RPMI8226 (cell line): ENCODE results near the gene KCNK3.
"Not testable (repeated sequence)": the region's sequence is repeated elsewhere in the genome, so short reads cannot be mapped to it uniquely, and the experiment has no call there.

Experiments used
- DNase-seq: peaks from one replicate; pipeline ENCODE4 v3.0.0-alpha.2; 2015

Gene KCNK3

DNA sequence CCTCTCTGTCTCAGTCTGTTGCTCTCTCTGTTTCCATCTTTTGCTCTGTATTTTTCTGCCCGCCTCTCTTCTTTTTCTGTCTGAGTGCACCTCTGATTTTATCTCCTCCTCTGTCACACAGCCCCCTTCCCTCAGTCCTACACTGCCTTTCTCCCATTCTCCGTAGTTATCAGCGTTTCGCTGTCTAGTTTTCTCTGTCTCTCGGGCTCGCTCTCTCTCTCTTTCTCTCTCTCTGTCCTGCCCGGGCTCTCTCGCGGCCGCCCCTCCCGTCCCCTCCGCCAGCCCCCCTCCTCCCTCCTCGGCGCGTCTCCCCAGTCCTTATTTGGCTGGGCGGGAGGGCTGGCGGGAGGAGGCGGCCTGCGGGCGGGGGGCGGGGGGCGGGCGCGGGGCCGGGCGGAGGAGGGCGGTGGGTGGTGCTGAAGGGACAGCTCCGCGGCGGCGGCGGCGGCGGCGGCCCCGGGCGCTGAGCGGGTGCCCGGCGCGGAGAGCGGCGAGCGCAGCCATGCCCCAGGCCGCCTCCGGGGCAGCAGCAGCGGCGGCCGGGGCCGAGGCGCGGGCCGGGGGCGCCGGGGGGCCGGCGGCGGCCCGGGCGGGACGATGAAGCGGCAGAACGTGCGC is at the start of gene KCNK3:
TSS of gene KCNK3 (plus strand) at position 444 of the 618 bp plus-strand sequence. CDS start at position 598, 154 bp downstream.
- DNase-seq: peak; percentile 33

DNA sequence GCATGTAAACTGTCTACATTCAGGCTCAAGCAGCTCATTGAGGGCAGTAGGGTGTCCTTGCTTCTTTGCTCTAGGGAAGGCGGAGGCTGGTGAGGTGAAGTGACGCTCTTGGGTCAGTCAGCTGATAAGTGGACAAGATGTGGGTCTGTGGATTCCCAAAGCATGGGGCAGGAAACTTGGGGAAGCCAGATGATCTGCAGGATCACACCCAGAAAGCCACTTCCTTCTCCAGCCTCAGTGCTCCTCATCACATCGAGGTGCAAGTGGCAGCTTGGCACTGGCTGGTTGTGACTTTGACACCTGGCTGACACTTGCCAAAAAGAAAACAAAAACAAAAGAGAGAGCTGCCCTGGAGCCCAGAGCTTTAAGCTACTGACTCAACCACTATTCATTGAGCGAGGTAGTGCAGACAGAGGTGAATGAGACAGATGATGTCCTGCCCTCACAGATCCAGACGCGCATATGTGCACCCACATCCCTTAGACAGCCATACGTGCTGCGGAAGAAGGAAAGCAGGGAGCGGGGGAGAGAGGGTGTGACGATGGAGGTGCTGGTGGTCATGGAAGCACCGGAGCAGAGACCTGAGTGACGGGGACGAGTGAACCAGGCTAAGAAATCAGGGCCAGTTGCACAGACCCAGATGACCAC is 48.2 kb upstream of the KCNK3 start:
- no peak for DNase-seq

DNA sequence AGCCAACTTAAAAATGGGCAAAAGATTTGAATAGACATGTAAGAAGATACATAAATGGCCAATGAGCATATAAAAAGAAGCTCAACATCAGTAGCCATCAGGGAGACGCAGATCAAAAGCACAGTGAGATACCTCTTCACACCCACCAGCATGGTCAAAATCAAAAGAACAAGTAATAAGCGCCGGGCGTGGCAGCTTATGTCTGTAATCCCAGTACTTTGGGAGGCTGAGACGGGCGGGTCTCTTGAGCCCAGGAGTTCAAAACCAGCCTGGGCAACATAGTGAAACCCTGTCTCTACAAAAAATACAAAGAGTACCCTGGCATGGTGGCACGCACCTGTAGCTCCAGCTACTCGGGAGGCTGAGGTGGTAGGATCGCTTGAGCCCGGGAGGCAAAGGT is 46.8 kb upstream of the KCNK3 start:
- no peak for DNase-seq

DNA sequence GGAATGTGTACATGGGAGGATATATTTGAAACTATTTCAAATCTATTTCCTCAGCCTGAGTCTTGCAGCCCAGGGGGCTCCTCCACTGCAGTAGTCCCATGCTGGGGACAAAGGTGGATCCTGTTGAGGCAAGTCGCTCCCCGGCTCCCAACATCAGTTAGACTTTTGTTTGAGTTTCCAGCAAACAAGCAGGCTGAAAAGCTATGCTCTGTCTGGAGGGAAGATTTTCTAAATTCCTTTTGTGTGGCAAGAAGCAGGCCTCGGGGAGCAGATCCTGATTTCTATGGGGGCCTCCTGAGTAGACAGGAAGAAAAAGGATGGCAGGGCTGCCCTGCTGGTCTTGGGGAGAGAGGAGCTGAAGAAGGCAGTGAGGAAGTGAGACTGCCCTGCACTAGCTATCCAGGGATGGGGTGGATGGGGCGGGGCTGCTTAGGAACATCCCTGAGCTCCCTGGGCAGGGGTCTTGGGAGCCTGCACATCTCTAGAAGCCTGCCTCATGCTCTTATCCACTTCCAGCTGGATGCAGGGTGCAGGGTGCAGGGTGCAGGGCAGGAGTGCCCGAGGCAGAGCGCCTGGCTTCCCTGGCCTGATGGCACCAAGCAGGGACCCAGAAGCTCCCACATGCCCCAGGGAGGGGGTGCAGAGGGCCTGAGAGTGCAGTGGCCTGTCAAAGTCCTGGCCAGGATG is 45.4 kb upstream of the KCNK3 start:
- no peak for DNase-seq

DNA sequence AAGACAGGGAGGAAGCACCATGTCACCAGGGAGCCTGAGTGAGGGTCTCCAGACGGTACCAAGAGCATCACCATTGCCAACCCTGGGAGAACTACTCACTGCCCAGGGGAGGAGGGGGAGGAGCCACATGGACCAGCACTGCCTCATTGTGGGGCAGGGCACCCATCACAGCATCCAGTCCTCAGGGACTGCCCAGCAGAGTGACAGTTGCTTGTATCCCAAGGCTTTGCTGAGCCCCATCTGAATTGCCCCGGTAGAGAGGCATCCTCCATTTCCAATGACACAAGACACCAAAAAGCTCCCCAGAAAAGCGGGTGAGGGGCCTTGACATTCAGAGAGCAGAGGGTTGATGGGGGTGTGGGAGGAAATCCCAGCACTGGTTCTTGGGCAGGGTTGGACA is 44.5 kb upstream of the KCNK3 start:
- DNase-seq: no peak

DNA sequence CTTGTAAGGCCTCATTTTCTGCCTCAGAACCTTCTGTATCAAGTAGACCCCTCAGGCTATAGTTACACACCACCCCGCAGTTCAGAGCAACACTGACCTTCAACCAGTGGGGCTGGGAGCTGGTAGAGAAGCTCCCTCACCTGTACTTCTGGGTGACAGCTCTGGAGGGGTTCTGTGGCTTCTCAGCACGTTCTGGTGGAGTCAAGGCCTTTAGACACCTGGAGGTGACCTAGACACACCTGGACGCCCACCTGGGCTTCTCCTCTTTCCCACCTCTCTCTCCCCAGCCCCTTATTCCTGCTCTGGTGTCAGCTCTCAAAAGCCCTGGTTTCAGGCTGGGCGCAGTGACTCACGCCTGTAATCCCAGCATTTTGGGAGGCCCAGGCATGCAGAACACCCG is 44.0 kb upstream of the KCNK3 start:
- DNase-seq: no peak

DNA sequence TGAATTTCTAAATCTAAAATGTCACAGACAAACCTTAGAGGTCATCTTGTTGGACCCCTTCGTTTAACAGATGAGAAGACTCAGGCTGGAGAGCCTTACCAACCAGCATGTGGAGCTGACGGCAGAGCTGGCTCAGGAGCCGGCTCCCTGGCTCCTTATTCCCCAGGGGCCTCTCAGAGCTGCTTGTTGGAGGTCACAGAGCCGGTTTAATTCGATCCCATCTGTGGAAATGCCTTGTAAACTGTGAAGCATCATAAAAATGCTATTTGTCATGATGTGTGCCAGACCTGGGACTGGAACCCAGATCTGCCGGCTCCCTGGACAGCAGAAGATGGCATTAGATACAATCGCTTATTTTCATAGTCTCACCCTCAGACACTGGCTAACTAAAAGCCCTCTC is 43.2 kb upstream of the KCNK3 start:
- DNase-seq: no peak

DNA sequence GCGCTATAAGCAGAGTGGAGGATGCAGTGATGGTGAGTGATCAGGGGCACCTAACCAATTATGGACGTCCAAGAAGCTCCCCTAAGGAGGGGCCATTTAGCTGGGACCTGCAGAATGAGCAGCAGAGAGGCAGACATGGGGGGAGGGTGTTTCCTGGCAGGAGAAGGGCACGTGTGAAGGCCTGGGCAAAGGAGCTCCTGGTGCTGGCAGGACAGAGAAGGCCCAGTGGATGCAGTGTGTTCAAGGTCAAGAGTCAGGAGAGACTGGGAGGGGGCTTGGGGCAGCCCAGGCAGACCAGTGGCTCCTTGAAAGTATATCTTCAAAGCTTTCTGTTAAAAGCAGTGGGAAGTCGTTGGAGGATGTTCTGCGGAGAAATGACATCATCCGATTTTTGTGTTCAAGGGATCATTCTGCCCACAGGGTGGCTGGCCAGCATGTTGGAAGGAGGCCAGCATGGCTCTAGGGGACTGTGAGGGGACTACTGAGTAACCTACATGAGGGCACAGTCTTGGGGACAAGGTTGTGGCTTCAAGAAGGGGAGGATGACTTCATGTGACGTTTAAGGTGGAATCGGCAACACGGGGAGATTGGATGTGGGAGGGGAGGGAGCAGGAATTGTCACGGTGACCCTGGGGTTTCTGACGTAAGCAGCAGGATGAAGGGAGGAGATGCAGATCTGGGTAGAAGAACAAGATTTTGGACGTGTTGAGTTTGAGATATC is 42.4 kb upstream of the KCNK3 start:
- no peak for DNase-seq

DNA sequence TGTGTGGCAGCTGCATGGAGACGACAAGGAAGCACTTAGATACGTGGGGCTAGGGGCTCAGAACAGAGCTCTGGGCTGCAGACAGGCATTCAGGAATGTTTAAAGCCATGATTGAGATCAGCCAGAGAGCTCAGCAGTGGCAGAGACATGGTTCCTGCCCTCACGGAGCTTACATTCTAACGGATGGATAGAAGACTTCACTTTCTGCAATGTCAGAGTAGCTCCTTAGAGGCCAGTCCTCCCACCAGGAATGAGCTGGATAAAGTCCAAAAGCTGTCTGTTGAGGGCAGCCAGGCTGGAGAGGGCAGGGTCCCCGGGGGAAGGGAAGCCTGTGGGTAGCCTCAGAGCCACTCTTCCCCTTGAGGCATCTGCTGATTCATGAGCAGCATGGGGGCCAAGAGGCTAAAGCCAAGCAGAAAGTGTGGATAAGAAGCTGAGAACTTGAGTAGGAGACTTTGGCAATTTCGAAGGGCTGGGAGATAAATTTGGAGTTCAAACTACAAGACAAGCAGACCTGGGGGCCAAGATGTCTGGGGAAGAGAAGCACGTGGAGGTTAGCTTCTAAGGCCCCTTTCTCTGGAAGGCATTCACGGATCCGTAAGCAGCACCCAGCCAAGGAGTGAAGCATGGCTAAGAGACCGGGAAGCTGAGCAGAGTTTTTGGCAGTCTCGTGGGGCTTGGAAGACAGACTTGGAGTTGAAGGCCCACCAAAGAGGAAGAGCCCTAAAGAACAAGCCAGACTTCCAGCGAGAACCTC is 41.6 kb upstream of the KCNK3 start:
- DNase-seq: no peak

DNA sequence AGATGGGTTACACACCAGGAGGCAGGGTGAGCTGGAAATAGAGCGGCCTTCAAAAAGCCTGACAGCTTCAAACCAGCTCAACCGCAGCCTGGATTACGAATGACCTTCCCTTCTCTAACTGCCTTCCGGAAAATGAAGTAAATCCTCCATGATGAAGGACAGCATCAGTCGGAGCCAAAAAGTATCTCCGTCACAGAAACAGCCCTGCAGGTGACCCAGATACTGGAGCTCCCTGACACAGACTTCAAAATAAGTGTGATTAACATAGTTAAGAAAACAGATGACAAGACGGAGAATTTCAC is 41.1 kb upstream of the KCNK3 start:
- no peak for DNase-seq

DNA sequence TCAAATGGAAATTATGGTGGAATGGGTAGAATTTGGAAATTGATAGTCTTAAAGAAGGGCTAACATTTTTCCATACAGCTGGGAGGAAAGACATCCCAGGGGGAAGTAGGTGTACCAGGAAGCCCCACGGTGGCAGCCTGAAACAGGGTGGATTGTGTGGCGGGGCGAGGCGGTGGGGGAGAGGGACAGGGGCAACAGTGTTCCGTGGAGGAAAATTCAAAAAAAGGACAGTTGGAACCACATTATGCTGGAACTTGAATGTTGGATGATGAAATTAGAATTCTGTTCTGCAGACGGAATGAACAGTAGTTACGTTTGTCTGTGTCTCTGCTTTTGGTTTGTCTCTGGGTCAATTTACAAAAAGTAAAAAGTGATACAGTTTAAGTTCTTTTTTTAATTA is 40.7 kb upstream of the KCNK3 start:
- no peak for DNase-seq

DNA sequence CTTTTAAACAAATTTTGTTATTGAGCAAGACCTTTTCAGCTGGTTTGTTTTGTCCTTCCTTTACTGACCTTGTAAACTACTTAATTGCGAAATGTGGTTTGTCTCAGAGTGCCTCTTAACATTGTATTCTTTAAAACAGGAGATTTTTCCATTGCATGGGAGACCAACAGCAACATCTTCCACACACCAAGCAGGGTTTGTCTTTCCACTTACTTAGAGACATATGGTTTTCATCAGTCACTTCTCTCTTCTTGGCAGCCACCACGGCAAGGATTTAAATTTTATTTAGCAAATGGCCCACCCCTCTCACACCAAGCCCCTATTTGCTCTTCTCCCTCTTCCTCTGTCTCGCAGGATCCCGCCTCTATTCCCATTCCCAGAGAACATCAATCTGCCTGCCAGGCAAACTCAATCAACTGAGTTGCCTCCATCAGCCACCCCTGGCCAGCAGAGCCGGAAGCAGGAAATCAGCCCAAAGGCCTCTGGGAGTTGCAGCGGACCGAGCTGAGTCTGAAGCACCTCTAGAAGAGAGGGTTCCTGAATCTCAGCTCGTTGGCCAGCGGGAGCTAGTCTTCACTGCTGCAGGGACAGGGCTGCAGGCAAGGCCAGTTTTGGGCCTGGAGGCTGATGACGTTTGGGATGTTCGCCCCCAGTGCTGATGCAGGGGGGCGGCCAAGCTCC is 40.0 kb upstream of the KCNK3 start:
- DNase-seq: no peak

DNA sequence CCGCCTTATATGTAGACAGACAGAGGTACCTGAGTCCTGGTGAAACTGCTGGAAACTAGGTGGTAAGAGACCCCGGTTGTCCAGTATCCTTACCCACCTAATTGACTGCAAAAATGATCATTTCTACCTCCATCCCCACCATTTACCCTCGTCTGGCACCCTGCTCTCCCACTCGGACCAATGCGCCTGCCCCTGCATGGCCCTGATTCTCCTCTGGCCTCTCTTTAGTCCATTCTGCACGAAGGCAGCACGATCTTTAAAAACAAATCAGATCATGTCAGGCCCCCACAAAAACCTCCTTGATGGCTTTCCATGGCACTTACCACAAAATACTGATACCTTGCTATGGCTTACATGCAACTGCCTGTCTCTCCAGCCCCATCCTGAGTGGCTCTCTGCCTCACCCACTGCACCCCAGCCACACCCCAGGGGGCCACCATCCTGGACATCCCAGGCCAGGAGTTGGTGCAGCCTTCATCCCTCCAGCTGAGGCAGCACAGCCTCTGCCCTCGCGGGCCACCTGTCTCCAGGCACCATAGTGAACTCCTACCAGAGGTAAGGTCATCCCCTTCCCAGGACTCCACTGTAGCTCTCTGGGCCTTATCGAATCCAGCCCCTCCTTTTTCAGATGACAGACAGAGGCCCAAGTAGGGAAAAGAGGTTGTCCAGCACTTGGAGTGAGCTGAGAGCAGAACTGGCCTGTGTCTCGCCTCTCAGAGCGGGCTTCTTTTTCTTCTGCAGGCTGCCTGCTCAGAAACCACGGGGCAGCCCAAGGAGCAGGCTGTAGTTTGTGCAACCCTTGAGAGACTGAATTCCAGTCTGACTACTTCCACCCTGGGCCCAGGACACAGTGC is 39.1 kb upstream of the KCNK3 start:
- DNase-seq: no peak

DNA sequence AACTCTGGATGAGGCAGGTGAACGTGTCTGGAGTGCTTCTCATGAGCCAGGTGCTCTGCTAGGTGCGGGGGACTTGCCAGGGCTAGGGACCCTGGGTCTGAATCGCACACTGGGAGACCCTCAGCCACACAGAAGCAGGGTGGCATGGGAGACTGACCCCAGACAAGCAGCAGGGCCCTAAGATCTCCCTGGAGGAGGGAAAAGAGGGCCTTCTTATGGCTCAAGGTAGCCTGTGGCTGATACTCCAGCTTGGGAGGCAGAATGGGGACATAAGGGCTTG is 38.5 kb upstream of the KCNK3 start:
- no peak for DNase-seq

DNA sequence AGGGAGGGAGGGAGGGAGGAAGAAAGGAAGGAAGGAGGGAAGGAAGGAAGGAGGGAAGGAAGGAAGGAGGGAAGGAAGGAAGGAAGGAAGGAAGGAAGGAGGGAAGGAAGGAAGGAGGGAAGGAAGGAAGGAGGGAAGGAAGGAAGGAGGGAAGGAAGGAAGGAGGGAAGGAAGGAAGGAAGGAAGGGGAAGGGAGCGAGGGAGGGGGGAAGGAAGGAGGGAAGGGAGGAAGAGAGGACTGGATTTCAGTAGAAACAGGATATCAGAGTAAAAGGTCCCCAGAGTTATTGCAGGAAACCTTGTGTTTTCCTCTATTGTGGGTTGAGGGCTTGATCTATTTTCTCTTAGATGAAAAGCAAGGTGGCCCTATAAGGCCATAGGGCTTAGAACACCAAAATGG is 37.4 kb upstream of the KCNK3 start:
- DNase-seq: not testable (repeated sequence)

DNA sequence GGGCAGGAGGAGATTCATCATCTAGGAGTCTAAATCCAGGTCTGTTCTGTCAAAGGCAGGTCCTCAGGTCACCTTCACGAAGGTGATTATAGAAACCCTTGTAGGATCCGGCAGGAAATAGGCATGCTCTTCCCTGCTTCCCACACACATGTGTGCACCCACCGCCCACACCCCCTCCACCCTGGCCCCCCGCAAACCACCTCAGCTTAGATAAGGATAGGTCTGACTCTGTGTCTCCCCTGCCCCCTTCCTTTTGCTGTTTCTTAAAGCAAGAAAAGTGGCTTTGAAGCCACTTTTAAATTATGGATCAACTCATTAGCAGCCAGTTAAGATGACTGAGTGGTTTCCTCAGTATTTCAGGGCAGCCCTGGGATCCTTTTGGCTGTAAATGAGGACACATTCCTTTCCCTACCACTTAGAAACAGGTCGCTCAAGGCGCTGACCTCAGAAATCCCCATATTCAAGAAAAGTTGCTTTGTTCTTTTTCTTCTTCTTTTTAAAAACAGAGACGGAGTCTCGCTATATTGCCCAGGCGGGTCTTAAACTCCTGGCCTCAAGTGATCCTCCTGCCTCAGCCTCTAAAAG is 36.8 kb upstream of the KCNK3 start:
- DNase-seq: no peak

DNA sequence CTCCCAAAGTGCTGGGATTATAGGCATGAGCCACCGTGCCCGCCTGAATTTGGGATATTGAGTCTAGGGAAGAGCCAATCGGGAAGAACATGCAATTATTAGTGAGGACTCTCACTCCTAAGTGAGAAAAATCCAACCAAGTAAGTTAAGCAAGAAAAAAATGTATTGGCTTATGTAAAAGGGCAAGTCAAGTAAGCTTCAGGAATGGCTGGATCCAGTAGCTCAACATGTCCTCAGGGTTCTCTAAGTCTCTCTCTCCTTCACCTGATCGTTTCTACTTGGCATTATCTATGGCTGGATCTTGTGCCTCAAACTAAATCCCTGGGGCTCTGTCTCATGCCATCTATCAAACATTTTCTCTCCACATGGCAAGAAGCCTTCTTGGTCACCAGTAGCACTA is 35.3 kb upstream of the KCNK3 start:
- DNase-seq: no peak

DNA sequence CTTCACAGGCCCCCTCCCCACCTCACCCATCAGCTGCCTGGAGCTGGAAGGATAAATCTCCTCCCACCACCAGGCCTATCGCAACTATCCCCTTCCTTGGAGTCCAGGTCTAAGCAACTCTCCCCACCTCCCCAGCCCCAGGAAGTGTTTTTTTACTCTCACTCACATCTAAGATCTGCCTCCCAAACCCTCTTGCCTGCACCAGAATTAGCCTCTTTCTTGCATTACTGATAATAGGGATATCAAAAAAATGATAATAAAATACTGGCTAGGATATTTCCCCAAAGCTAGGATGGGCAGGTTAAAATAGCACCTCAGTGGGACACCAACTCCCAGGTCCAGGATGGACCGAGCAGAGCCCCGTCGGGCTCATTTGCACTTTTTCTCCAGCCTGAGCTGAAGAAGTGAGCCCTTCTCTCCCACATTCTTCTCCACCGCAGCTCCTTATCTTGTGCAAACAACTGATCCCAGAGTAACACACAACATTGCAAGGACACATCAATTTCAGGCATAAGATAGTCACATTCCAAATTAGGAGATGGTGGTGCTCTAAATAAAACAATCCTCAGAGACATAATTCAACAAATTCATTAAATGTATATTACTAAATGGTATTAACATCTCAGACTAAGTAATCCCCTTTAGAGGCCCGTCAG is 33.7 kb upstream of the KCNK3 start:
- no peak for DNase-seq

DNA sequence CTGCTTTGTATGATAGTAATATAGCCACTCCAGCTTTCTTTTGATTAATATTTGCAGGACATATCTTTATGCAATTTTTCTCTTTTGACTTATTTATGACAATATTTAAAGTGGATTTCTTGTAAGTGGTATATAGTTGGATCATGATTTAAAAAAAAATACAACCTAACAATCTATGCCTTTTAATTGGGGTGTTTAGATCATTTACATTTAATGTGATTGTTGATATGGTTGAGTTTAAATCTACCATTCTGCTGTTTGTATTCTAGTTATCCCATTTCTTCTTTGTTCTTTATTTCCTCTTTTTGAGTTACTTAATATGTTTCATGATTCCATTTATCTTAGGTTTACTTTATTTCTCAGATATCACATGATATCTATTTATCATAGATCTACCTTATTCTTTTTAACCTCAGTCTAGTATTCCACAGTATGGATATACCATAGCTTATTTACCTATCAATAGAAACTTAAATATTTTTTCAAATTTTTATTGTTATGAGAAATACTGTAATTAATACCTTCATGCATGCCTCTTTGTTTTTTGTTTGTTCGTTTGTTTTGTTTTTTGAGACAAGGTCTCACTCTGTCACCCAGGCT is 32.1 kb upstream of the KCNK3 start:
- DNase-seq: no peak

DNA sequence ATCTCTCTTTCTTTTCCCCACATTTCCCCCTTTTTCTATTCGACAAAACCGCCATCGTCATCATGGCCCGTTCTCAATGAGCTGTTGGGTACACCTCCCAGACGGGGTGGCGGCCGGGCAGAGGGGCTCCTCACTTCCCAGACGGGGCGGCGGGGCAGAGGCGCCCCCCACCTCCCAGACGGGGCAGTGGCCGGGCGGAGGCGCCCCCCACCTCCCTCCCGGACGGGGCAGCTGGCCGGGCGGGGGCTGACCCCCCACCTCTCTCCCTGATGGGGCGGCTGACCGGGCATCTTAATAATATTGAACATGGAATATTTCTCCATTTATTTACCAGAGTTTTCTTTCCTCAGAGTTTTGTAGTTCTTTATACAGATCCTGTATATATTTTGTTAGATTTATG is 27.2 kb upstream of the KCNK3 start:
- not testable (repeated sequence) for DNase-seq

DNA sequence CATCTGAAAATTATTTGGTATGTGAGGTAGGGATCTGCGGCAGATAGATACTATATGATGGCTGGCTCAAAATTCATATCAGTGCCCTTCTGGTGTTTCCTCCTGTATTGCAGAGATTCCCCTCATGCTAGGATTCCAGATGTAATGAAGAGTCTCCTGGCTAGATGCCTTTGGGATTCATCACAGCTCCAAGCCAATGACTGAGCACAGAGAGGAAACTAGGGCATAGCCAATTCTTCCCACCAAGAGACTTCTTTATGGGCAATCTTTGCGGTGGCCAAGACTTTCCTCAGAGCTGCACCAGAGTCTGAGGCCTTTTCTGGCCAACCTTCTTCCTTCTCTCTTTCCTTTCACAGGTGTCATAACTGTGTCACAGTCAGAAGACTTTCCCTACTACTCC is 25.9 kb upstream of the KCNK3 start:
- no peak for DNase-seq
